Testis (tissue), 3 donors: ENCODE data around the gene GPN3. TPM values are rescaled to one million over a fixed set of nuclear protein-coding genes. Genes with fewer than 3 reads are reported as not detected.
"Not testable (repeated sequence)": the region's sequence is repeated elsewhere in the genome, so short reads cannot be mapped to it uniquely, and the experiment has no call there.

Source experiments
- DNase-seq: peaks from one replicate; pipeline ENCODE4 v3.0.0-alpha.2; 2019
- H3K27ac ChIP-seq, 2 donors: fragments of 200-600 bp; sonication (generic); one replicate each; pipeline ENCODE4 v1.5.1; 2019
- H3K27me3 ChIP-seq: fragments of 200-600 bp; sonication (generic); one replicate; pipeline ENCODE4 v1.5.1; 2019
- H3K36me3 ChIP-seq: fragments of 200-600 bp; sonication (generic); one replicate; pipeline ENCODE4 v1.5.1; 2017; ENCODE audit warnings: low read depth; ENCODE audit errors: missing control alignments
- H3K4me1 ChIP-seq: fragments of 200-600 bp; sonication (generic); one replicate; pipeline ENCODE4 v1.5.1; 2019
- H3K4me3 ChIP-seq, 2 donors: fragments of 200-600 bp; sonication (generic); one replicate each; pipeline ENCODE4 v1.5.1; 2017 to 2019
- H3K9me3 ChIP-seq: fragments of 200-600 bp; sonication (generic); one replicate; pipeline ENCODE4 v1.5.1; 2017
- CTCF ChIP-seq, 3 experiments: fragments of 450-650 bp in 2 of 3; fragments of 200-600 bp in 1 of 3; sonication (generic) in 1 of 3; IDR thresholded peaks; one replicate each; pipeline ENCODE4 v1.5.1; 2016 to 2019; ENCODE audit warnings: antibody characterized with exemption in 3 of 3, mild to moderate bottlenecking in 2 of 3, moderate library complexity in 1 of 3
- POLR2A ChIP-seq: fragments of 450-650 bp; IDR thresholded peaks from one replicate; pipeline ENCODE4 v1.6.1; 2017; ENCODE audit warnings: antibody characterized with exemption, mild to moderate bottlenecking, moderate library complexity
- WGBS, 2 donors: methylation state at CpG; one replicate each; pipeline ENCODE4 v1.1.5; 2018; 5-methylcytosine and 5-hydroxymethylcytosine counted together
- intact Hi-C: fragments of 100-400 bp; cut with DNase I; formaldehyde crosslinking; loops from one replicate; pipeline ENCODE4 v1.15.1; 2023; ENCODE audit warnings: low total_unique reads
- polyA plus RNA-seq: library from polyadenylated mRNA; stranded (reverse); fragments of 350-450 nt; fragmentation: Illumina TruSeq; extraction: RNeasy Lipid Tissue Mini Kit (QIAGEN cat#74804); gene quantifications from one replicate; pipeline ENCODE4 v1.2.3, GENCODE V29; 2014; ENCODE audit warnings: low read depth, low replicate concordance; ENCODE audit not compliant: insufficient read depth
- total RNA-seq, 2 donors: library from RNA; depleted of rRNA; stranded (reverse); fragments of >200 nt; gene quantifications; one replicate each; pipeline ENCODE4 v1.2.3, GENCODE V29; 2016

The GPN3 gene
- total and polyA plus RNA-seq, 3 donors from 2014 or later: 41.8 to 92.8 (median 55.5) TPM

- peaks cover 5% of the 10 kb centered on the region for H3K4me1 ChIP-seq
- no peaks in the 10 kb centered on the region for H3K36me3 ChIP-seq
- no peaks in the 10 kb centered on the region for H3K9me3 ChIP-seq
- H3K27me3 ChIP-seq: no peaks in the 10 kb centered on the region
- no peak for TF ChIP-seq POLR2A
- TF ChIP-seq CTCF (IDR thresholded peaks at IDR 0.05): peak; percentile 65 to 84 (median 73)
- H3K4me3 ChIP-seq: peak within 1 kb of the TSS; percentile 80 to 93
- intact Hi-C loops: no loop called here
- WGBS, 2 donors: 0 to 2% methylated on average over 27 to 45 of the region's 51 CpGs
- peak within 1 kb of the TSS; percentile 81 to 85 for H3K27ac ChIP-seq
- peak; percentile 97 for DNase-seq
Measured at GRCh38 chr12:110449799-110450497, 18.1 kb downstream of the GPN3 start, which contains the start of gene ARPC3. Gene ARPC3, minus strand, starts transcription at chr12:110450337. Its CDS starts 77 bp downstream, at chr12:110450260.

- TF ChIP-seq POLR2A (no peak), CTCF (IDR thresholded peaks at IDR 0.05) (no peak)
- peaks cover 5% of the 10 kb centered on the region for H3K4me1 ChIP-seq
- no peaks in the 10 kb centered on the region for H3K36me3 ChIP-seq
Measured at GRCh38 chr12:110444455-110444854, 23.6 kb downstream of the GPN3 start.

GRCh38 chr12:110436231-110436630 lies 31.8 kb downstream of the GPN3 start:
- no peak for DNase-seq
- intact Hi-C loops: loop anchor here (10.0 kb wide), 1 partner anchor 331 kb away; no protein-coding TSS in a partner anchor
- Histone ChIP-seq H3K27me3 (no peaks in the 10 kb centered on the region), H3K4me1 (no peaks in the 10 kb centered on the region), H3K9me3 (no peaks in the 10 kb centered on the region), H3K36me3 (no peaks in the 10 kb centered on the region), H3K4me3 (no peak overlapping the region), H3K27ac (no peak overlapping the region)
- TF ChIP-seq POLR2A (no peak), CTCF (IDR thresholded peaks at IDR 0.05) (no peak)
- WGBS, 2 donors: 57 to 59% methylated on average over 2 of the region's 2 CpGs

More at GRCh38 chr12:110444455-110444854, 23.6 kb downstream of the GPN3 start:
- WGBS, 2 donors: 96 to 100% methylated on average over 3 of the region's 3 CpGs
- no peak for DNase-seq
- Histone ChIP-seq H3K27ac (no peak overlapping the region), H3K9me3 (no peaks in the 10 kb centered on the region), H3K4me3 (no peak overlapping the region), H3K27me3 (no peaks in the 10 kb centered on the region)
- intact Hi-C loops: no loop called here

- H3K9me3 ChIP-seq: no peaks in the 10 kb centered on the region
- no peaks in the 10 kb centered on the region for H3K27me3 ChIP-seq
- no peaks in the 10 kb centered on the region for H3K4me1 ChIP-seq
- H3K36me3 ChIP-seq: no peaks in the 10 kb centered on the region
- intact Hi-C loops: loop anchor here (10.0 kb wide), 1 partner anchor 327 kb away; no protein-coding TSS in a partner anchor
- peak overlapping the region; percentile 56 to 64 for H3K4me3 ChIP-seq
- TF ChIP-seq POLR2A (no peak), CTCF (IDR thresholded peaks at IDR 0.05) (no peak)
- 63 to 80% methylated on average over 11 to 12 of the region's 12 CpGs for WGBS, 2 donors
- DNase-seq: no peak
- peak overlapping the region; percentile 59 to 68 for H3K27ac ChIP-seq
Measured at GRCh38 chr12:110431957-110432587, 36.0 kb downstream of the GPN3 start.

- DNase-seq, H3K27ac ChIP-seq, H3K9me3 ChIP-seq, H3K36me3 ChIP-seq, H3K4me3 ChIP-seq, H3K27me3 ChIP-seq, H3K4me1 ChIP-seq: not testable (repeated sequence)
- 70 to 75% methylated on average over 8 to 15 of the region's 15 CpGs for WGBS, 2 donors
- intact Hi-C loops: loop anchor here (10.0 kb wide), 1 partner anchor 325 kb away; no protein-coding TSS in a partner anchor
Measured at GRCh38 chr12:110429676-110430075, 38.4 kb downstream of the GPN3 start.
